GM20431 (cell line): ENCODE results near the gene TBX4.

Experiments
- in situ Hi-C: fragments of 300-500 bp; cut with MseI, MboI; formaldehyde crosslinking; loops from one replicate; pipeline ENCODE4 v1.15.0; 2020; ENCODE audit warnings: low sequenced_read_pairs; ENCODE audit not compliant: unreplicated experiment

Gene TBX4

GRCh38 chr17:61412860-61413660, 39.2 kb upstream of the TBX4 start:
- in situ Hi-C loops, result no loop called here

GRCh38 chr17:61413661-61414126, 38.5 kb upstream of the TBX4 start:
- in situ Hi-C loops, result no loop called here

GRCh38 chr17:61414141-61414935, 37.9 kb upstream of the TBX4 start:
- in situ Hi-C loops, result no loop called here

- in situ Hi-C loops, result no loop called here
Observed at GRCh38 chr17:61414936-61415251, 37.3 kb upstream of the TBX4 start.

GRCh38 chr17:61415374-61416210, 36.6 kb upstream of the TBX4 start:
- in situ Hi-C loops, result no loop called here

GRCh38 chr17:61416211-61416539, 36.0 kb upstream of the TBX4 start:
- in situ Hi-C loops, result no loop called here

GRCh38 chr17:61416540-61417363, 35.5 kb upstream of the TBX4 start:
- in situ Hi-C loops, result no loop called here

GRCh38 chr17:61418449-61418848, 33.8 kb upstream of the TBX4 start:
- in situ Hi-C loops, result no loop called here

- in situ Hi-C loops, result no loop called here
Observed at GRCh38 chr17:61419496-61420046, 32.7 kb upstream of the TBX4 start.

DNA sequence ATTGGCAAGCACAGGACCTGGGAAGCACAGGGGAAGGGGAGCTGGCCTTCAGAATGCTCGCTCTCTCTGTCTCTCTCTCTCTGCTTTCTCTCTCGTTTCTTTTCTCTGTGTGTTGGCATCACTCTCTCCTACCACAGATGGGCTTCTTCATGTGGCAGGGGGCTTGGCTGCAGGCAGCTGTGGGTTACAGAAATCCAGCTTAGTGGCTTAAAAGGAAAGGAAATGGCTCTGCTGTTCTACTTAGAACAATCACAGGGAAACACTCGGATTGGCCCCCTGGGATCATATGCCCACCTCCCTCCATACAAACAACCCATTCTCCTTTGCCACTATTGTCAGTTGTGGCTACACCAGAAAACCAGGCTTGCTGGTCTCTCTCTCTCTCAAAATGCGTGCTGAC, 32.2 kb upstream of the TBX4 start:
- in situ Hi-C loops, result no loop called here

GRCh38 chr17:61420745-61421398, 31.4 kb upstream of the TBX4 start:
- in situ Hi-C loops, result no loop called here

GRCh38 chr17:61421460-61421859, 30.8 kb upstream of the TBX4 start:
- in situ Hi-C loops, result no loop called here

- in situ Hi-C loops, result no loop called here
Observed at GRCh38 chr17:61422116-61422799, 30.0 kb upstream of the TBX4 start.

DNA sequence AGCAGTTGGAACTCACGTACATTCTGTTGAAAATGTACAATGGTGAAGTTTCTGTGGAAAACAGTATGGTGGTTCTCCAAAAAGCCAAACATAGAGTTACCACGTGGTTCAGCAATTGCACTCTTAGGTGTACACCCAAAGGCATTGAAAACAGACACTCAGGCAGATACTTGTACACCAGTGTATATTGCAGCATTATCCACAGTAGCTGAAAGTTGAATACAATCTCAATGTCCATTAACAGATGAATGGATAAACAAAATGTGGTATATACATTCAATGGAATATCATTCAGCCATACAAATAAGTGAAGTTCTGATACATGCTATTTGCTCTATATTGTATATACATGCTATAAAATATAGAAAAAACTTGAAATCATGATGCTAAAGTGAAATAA, 29.4 kb upstream of the TBX4 start:
- in situ Hi-C loops, result no loop called here

GRCh38 chr17:61423967-61424649, 28.1 kb upstream of the TBX4 start:
- in situ Hi-C loops, result no loop called here

GRCh38 chr17:61425682-61426481, 26.3 kb upstream of the TBX4 start:
- in situ Hi-C loops, result no loop called here
